Esophagus squamous epithelium (tissue), 5 donors: Measurements from ENCODE around the gene CNTNAP2. TPM values are rescaled to one million over a fixed set of nuclear protein-coding genes. Genes with fewer than 3 reads are reported as not detected.

Source experiments
- DNase-seq: peaks from one replicate; lab custom pipeline; 2025; lab: John Stamatoyannopoulos, UW
- H3K27ac ChIP-seq, 4 donors: fragments of 200-600 bp; sonication (generic); one replicate each; pipeline ENCODE4 v1.5.1; 2016 to 2019; ENCODE audit warnings: mild to moderate bottlenecking in 1 of 4
- H3K27me3 ChIP-seq, 4 donors: fragments of 200-600 bp; sonication (generic); 1 replicate in 3 of 4; 2 replicates in 1 of 4; pipeline versions ENCODE4 v1.5.1 to v1.6.0; 2017 to 2021; ENCODE audit warnings: antibody characterized with exemption in 1 of 4
- H3K36me3 ChIP-seq, 3 donors: fragments of 200-600 bp; sonication (generic); one replicate each; pipeline ENCODE4 v1.5.1; 2016 to 2019
- H3K4me1 ChIP-seq, 3 donors: fragments of 200-600 bp; sonication (generic); one replicate each; pipeline ENCODE4 v1.5.1; 2017 to 2019
- H3K4me3 ChIP-seq, 4 donors: fragments of 200-600 bp; sonication (generic); 1 replicate in 3 of 4; 2 replicates in 1 of 4; pipeline ENCODE4 v1.5.1; 2016 to 2019; ENCODE audit warnings: mild to moderate bottlenecking in 2 of 4, moderate library complexity in 1 of 4
- H3K9me3 ChIP-seq, 3 donors: fragments of 200-600 bp; sonication (generic); one replicate each; pipeline ENCODE4 v1.5.1; 2016 to 2019
- POLR2A ChIP-seq, 4 donors: fragments of 450-650 bp; IDR thresholded peaks; one replicate each; pipeline ENCODE4 v1.6.1; 2017; ENCODE audit warnings: antibody characterized with exemption in 4 of 4, mild to moderate bottlenecking in 4 of 4, moderate library complexity in 3 of 4
- WGBS, 2 donors: methylation state at CpG; one replicate each; pipeline ENCODE4 v1.1.5; 2018; 5-methylcytosine and 5-hydroxymethylcytosine counted together
- intact Hi-C: fragments of 100-400 bp; cut with DNase I; formaldehyde crosslinking; loops from one replicate; pipeline ENCODE4 v1.15.0; 2022
- total RNA-seq, 4 donors: library from RNA; depleted of rRNA; stranded (reverse); fragments of >200 nt; gene quantifications; one replicate each; pipeline ENCODE4 v1.1.0, GENCODE V29; 2016
- TF ChIP-seq, protein P1 (sequence below), 6 experiments: fragments of 450-650 bp in 4 of 6; fragments of 200-600 bp in 2 of 6; sonication (generic) in 2 of 6; IDR thresholded peaks; one replicate each; pipeline ENCODE4 v1.5.1; 2016 to 2019; ENCODE audit warnings: antibody characterized with exemption in 6 of 6, mild to moderate bottlenecking in 4 of 6, moderate library complexity in 4 of 6
- donor health status: DM: yes; HTN: yes; CAD: no.

CNTNAP2 gene
- total RNA-seq, 4 donors from 2014 or later: 0.95 to 2.3 (median 1.2) TPM

- H3K27me3 ChIP-seq: no peaks in the 10 kb centered on the region
- TF ChIP-seq, protein P1, sequence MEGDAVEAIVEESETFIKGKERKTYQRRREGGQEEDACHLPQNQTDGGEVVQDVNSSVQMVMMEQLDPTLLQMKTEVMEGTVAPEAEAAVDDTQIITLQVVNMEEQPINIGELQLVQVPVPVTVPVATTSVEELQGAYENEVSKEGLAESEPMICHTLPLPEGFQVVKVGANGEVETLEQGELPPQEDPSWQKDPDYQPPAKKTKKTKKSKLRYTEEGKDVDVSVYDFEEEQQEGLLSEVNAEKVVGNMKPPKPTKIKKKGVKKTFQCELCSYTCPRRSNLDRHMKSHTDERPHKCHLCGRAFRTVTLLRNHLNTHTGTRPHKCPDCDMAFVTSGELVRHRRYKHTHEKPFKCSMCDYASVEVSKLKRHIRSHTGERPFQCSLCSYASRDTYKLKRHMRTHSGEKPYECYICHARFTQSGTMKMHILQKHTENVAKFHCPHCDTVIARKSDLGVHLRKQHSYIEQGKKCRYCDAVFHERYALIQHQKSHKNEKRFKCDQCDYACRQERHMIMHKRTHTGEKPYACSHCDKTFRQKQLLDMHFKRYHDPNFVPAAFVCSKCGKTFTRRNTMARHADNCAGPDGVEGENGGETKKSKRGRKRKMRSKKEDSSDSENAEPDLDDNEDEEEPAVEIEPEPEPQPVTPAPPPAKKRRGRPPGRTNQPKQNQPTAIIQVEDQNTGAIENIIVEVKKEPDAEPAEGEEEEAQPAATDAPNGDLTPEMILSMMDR (IDR thresholded peaks at IDR 0.05): no peak
- no peak for TF ChIP-seq POLR2A (IDR thresholded peaks at IDR 0.05)
Observed at GRCh38 chr7:147321504-147321903, 1204.9 kb downstream of the CNTNAP2 start.

DNA sequence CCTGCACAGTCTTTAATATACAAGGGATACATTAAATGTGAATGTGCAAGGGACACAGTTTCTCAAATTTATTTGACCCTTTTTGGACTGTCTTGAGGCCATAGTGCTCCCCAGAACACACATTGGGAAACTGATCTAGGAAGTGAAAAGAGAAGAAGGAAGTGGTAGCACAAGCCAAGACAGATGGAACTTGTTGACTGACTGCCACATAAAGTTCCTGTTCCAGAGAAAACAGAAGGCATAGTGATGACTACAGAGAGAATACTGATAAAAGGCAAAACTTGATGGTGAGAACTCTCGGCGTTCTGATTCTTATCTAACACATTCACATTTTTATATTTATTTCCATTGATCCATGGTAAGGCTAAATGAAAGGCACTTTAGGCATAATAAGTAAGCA lies 1216.4 kb downstream of the CNTNAP2 start:
- intact Hi-C loops: no loop called here
- no peak for DNase-seq
- Histone ChIP-seq H3K27me3 (no peaks in the 10 kb centered on the region), H3K27ac (no peak overlapping the region), H3K4me3 (no peak overlapping the region), H3K9me3 (no peaks in the 10 kb centered on the region), H3K36me3 (no peaks in the 10 kb centered on the region), H3K4me1 (no peaks in the 10 kb centered on the region)
- TF ChIP-seq, protein P1 (IDR thresholded peaks at IDR 0.05): no peak
- no peak for TF ChIP-seq POLR2A (IDR thresholded peaks at IDR 0.05)
- WGBS, 2 donors: 43 to 63% methylated on average over 2 of the region's 2 CpGs

More at GRCh38 chr7:147321504-147321903, 1204.9 kb downstream of the CNTNAP2 start:
- no peaks in the 10 kb centered on the region for H3K36me3 ChIP-seq
- H3K4me3 ChIP-seq: no peak overlapping the region
- WGBS, 2 donors: 70 to 79% methylated on average over 2 of the region's 2 CpGs
- H3K4me1 ChIP-seq: no peaks in the 10 kb centered on the region
- DNase-seq: no peak
- H3K9me3 ChIP-seq: no peaks in the 10 kb centered on the region
- H3K27ac ChIP-seq: no peak overlapping the region
- intact Hi-C loops: no loop called here

DNA sequence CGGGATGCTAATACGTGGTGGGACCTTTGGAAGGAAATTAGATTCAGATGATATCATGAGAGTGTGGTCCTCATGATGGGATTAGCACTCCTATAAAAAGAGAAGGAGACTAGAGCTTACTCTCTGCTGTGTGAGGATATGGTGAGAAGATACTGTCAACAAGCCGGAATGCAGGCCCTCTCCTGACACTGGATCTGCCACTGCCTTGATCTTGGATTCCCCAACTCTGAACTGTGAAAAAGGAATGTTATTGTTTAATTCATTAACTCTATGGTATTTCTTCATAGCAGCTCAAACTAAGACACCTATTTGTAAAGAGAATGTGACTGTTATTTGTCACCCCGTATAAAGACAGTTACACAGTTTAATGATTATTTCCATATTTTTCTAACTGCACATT lies 1246.5 kb downstream of the CNTNAP2 start:
- no peak for TF ChIP-seq POLR2A (IDR thresholded peaks at IDR 0.05)
- TF ChIP-seq, protein P1 (IDR thresholded peaks at IDR 0.05): no peak
- H3K27ac ChIP-seq: no peak overlapping the region
- H3K36me3 ChIP-seq: no peaks in the 10 kb centered on the region
- H3K4me3 ChIP-seq: no peak overlapping the region
- no peaks in the 10 kb centered on the region for H3K27me3 ChIP-seq
- no peaks in the 10 kb centered on the region for H3K4me1 ChIP-seq
- WGBS, 2 donors: 75 to 89% methylated on average over 4 of the region's 4 CpGs
- DNase-seq: no peak
- H3K9me3 ChIP-seq: no peaks in the 10 kb centered on the region
- intact Hi-C loops: no loop called here

- no peak for TF ChIP-seq POLR2A (IDR thresholded peaks at IDR 0.05)
- TF ChIP-seq, protein P1 (IDR thresholded peaks at IDR 0.05): no peak
- 50 to 54% methylated on average over 5 of the region's 5 CpGs for WGBS, 2 donors
- H3K4me3 ChIP-seq: no peak overlapping the region
- intact Hi-C loops: no loop called here
- no peak overlapping the region for H3K27ac ChIP-seq
- no peaks in the 10 kb centered on the region for H3K27me3 ChIP-seq
- H3K4me1 ChIP-seq: no peaks in the 10 kb centered on the region
- DNase-seq: no peak
- no peaks in the 10 kb centered on the region for H3K9me3 ChIP-seq
- no peaks in the 10 kb centered on the region for H3K36me3 ChIP-seq
Observed at GRCh38 chr7:147376192-147376591, 1259.6 kb downstream of the CNTNAP2 start.

DNA sequence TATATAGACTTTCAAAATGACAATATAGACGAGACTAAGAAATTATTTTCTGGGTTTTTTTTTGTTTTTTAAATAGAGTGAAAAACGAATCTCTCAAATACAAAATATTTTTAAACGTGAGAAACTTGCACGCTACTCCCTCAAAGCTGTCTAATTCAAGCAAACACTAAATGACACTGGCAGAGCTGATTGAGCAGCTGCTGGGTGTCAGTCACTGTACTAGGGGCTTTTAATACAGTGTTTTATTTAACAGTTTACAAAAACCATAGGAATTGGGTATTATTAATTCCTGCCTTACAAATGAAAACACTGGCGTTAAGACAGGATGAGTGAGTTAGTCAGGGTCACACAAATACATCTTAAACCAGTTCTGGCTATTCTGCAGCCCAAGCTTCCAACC lies 1264.3 kb downstream of the CNTNAP2 start:
- H3K4me1 ChIP-seq: no peaks in the 10 kb centered on the region
- no peaks in the 10 kb centered on the region for H3K9me3 ChIP-seq
- WGBS, 2 donors: 48 to 53% methylated on average over 5 of the region's 5 CpGs
- no peak for DNase-seq
- no peaks in the 10 kb centered on the region for H3K27me3 ChIP-seq
- H3K27ac ChIP-seq: no peak overlapping the region
- no peaks in the 10 kb centered on the region for H3K36me3 ChIP-seq
- no peak for TF ChIP-seq POLR2A (IDR thresholded peaks at IDR 0.05)
- TF ChIP-seq, protein P1 (IDR thresholded peaks at IDR 0.05): no peak
- intact Hi-C loops: no loop called here
- no peak overlapping the region for H3K4me3 ChIP-seq
